OCI-LY7 (cell line): Measurements from ENCODE around the gene PDZD2. TPM values are rescaled to one million over a fixed set of nuclear protein-coding genes. Genes with fewer than 3 reads are reported as not detected.

Experiments
- BruUV-seq: library from RNA; stranded (reverse); fragments of 400-500 nt; replicated peaks from 2 replicates; lab custom pipeline; 2021; lab: Mats Ljungman, UMichigan
- CTCF ChIA-PET: fragments of 300-600 bp; sonication (Branson Sonifier 250); formaldehyde crosslinking; loops from one replicate; lab custom pipeline; 2022; ENCODE audit warnings: antibody characterized with exemption; ENCODE audit not compliant: unreplicated experiment; lab: Charles Lee
- POLR2A ChIA-PET: fragments of 300-600 bp; sonication (Branson Sonifier 250); formaldehyde crosslinking; loops from one replicate; lab custom pipeline; 2022; ENCODE audit warnings: antibody characterized with exemption; lab: Charles Lee
- DNase-seq: peaks from one replicate; pipeline ENCODE4 v3.0.0-alpha.2; 2015; ENCODE audit warnings: low spot score
- H2AFZ ChIP-seq: fragments of 200-600 bp; sonication (generic), shearing (Covaris generic); 2 replicates; pipeline ENCODE4 v1.6.1; 2014; ENCODE audit warnings: mild to moderate bottlenecking, antibody characterized with exemption, low read length, moderate library complexity
- H3K27ac ChIP-seq: fragments of 200-600 bp; sonication (generic); 2 replicates; pipeline ENCODE4 v1.5.1; 2014; ENCODE audit warnings: mixed run types, low read depth, mild to moderate bottlenecking, moderate library complexity, low read length, inconsistent platforms; ENCODE audit not compliant: poor library complexity, severe bottlenecking
- H3K36me3 ChIP-seq: fragments of 200-600 bp; sonication (generic); 2 replicates; pipeline ENCODE4 v1.6.1; 2014; ENCODE audit warnings: mild to moderate bottlenecking, antibody characterized with exemption, low read length, moderate library complexity, mixed read lengths; ENCODE audit not compliant: insufficient read depth
- H3K4me1 ChIP-seq: fragments of 200-600 bp; sonication (generic); 2 replicates; pipeline ENCODE4 v1.5.1; 2014; ENCODE audit warnings: mild to moderate bottlenecking, low read length; ENCODE audit not compliant: insufficient read depth, poor library complexity, severe bottlenecking
- H3K4me2 ChIP-seq: fragments of 200-600 bp; sonication (generic); 2 replicates; pipeline ENCODE4 v1.6.1; 2014; ENCODE audit warnings: mild to moderate bottlenecking, low read length
- H3K4me3 ChIP-seq: fragments of 200-600 bp; sonication (generic); 2 replicates; pipeline ENCODE4 v1.5.1; 2014; ENCODE audit warnings: mild to moderate bottlenecking, low read depth, low read length; ENCODE audit not compliant: poor library complexity, severe bottlenecking
- H3K79me2 ChIP-seq: fragments of 200-600 bp; sonication (generic); 2 replicates; pipeline ENCODE4 v1.6.1; 2016; ENCODE audit warnings: low read depth, mild to moderate bottlenecking, low read length, moderate library complexity, mixed read lengths; ENCODE audit not compliant: insufficient read depth
- H3K9me2 ChIP-seq: fragments of 200-600 bp; sonication (generic); 2 replicates; pipeline ENCODE4 v1.6.1; 2016; ENCODE audit warnings: mild to moderate bottlenecking, low read length, mixed read lengths; ENCODE audit not compliant: insufficient read depth
- H3K9me3 ChIP-seq: fragments of 200-600 bp; sonication (generic); 2 replicates; pipeline ENCODE4 v1.6.1; 2014; ENCODE audit warnings: mild to moderate bottlenecking, mixed run types, low read length, mixed read lengths
- H4K20me1 ChIP-seq: fragments of 200-600 bp; sonication (generic); 2 replicates; pipeline ENCODE4 v1.6.1; 2014; ENCODE audit warnings: mild to moderate bottlenecking, antibody characterized with exemption, low read length, moderate library complexity, mixed read lengths; ENCODE audit not compliant: insufficient read depth
- EZH2phosphoT487 ChIP-seq: fragments of 200-600 bp; sonication (generic); IDR thresholded peaks from 2 replicates; pipeline ENCODE4 v1.6.1; 2018; ENCODE audit warnings: low read depth, borderline replicate concordance, mild to moderate bottlenecking, mixed run types, antibody characterized with exemption, low read length, moderate library complexity, mixed read lengths
- intact Hi-C: fragments of 100-400 bp; cut with micrococcal nuclease; formaldehyde crosslinking; loops from one replicate; pipeline ENCODE4 v1.10.0; 2022; ENCODE audit not compliant: unreplicated experiment
- total RNA-seq, 2 experiments: library from RNA; depleted of rRNA in 1 of 2; stranded (reverse); fragments of >200 nt in 1 of 2; shearing (Covaris generic) in 1 of 2; gene quantifications; 2 replicates each; pipeline ENCODE4 v1.2.3, GENCODE V29; 2014 to 2022
- TF ChIP-seq, protein P1 (sequence below): fragments of 200-600 bp; sonication (generic); conservative IDR thresholded peaks from 2 replicates; pipeline ENCODE4 v1.5.1; 2014; ENCODE audit warnings: mild to moderate bottlenecking, antibody characterized with exemption, low read length, moderate library complexity, mixed read lengths

PDZD2 gene
- total RNA-seq, 2 experiments from 2014 or later = 8.6 to 10.6 TPM

DNA sequence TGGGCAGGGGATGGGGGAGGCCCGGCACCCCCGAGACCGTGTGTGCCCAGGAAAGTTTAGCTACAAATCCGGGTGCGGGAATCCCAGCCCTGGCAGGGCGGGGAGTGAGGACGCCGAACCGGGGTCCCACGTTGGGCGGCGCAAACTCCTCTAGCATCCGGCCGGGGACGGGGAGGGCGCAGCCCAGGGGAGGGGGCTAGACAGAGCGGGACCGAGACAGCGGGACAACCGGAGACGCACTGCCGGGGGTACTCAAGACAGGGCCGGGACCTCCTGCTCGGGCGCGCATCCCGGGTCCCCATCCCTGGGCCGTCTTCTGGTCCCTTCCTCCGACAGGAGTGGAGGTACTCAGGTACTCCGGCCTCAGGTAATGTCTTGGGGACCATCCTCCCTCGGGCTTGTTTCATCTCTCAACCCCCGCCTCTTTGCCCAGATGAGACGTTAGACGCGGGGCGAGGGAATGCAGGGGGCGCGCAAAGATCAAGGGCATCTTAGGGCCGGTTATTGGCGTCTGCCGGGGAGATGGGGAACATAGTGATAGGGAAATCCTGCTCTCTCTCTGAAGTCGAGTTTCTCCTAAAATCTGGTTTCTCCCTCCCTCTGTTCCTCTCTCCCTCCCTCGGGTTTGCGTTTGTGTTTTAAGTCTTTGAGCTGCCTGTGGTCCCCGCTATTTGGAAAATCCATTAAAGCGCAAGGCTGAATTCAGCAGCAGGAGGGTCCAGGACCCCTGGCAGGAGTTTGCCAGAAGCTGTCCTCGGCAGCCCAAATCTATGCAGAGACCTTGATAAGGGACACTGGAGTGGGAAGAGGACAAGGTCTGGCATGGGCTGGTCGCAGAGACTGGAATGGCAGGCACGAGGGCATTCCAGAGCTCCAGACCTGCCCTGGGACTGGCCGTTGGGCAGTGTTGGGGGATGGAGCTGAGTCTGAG, 815 bp downstream of the PDZD2 start:
- Histone ChIP-seq H3K9me2 (no peaks in the 10 kb centered on the region), H3K79me2 (no peaks in the 10 kb centered on the region), H3K9me3 (no peaks in the 10 kb centered on the region), H3K36me3 (no peaks in the 10 kb centered on the region), H3K4me3 (peak overlapping the region; percentile 38), H4K20me1 (no peaks in the 10 kb centered on the region), H2AFZ (no peak overlapping the region), H3K27ac (no peak overlapping the region), H3K4me1 (peaks cover 2% of the 10 kb centered on the region), H3K4me2 (peak overlapping the region; percentile 70)
- no peak for DNase-seq
- ChIA-PET POLR2A (interaction anchor here (0.6 kb wide), 1 partner anchor 1653 kb away, joined by 7 read pairs; no protein-coding TSS in a partner anchor), CTCF (no interaction called here)
- BruUV-seq = no TSS peak
- intact Hi-C loops = no loop called here
- no peak for TF ChIP-seq EZH2phosphoT487
- TF ChIP-seq, protein P1, sequence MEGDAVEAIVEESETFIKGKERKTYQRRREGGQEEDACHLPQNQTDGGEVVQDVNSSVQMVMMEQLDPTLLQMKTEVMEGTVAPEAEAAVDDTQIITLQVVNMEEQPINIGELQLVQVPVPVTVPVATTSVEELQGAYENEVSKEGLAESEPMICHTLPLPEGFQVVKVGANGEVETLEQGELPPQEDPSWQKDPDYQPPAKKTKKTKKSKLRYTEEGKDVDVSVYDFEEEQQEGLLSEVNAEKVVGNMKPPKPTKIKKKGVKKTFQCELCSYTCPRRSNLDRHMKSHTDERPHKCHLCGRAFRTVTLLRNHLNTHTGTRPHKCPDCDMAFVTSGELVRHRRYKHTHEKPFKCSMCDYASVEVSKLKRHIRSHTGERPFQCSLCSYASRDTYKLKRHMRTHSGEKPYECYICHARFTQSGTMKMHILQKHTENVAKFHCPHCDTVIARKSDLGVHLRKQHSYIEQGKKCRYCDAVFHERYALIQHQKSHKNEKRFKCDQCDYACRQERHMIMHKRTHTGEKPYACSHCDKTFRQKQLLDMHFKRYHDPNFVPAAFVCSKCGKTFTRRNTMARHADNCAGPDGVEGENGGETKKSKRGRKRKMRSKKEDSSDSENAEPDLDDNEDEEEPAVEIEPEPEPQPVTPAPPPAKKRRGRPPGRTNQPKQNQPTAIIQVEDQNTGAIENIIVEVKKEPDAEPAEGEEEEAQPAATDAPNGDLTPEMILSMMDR = no peak

DNA sequence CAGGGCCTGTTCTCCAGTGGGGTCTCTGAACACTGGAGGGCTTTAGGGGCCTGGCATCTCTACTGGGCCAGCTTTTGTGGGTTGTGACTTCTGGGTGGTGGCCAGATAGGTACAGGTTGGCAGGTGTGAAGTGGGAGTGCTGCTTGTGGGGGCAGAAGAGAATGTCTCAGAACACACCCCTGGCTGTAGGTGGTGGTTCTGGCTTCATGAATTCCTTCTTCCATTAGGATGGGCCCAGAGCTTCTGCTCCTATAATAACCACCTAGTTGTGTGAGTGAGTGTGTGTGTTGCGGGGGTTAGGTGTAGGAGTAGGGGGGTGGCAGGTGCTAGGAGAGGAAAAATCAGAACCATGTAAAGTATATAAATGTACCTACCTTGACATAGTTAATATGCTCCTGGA, 1.6 kb downstream of the PDZD2 start:
- Histone ChIP-seq H3K79me2 (no peaks in the 10 kb centered on the region), H3K9me2 (no peaks in the 10 kb centered on the region), H3K36me3 (no peaks in the 10 kb centered on the region), H3K4me1 (peaks cover 2% of the 10 kb centered on the region), H2AFZ (no peak overlapping the region), H3K27ac (no peak overlapping the region), H4K20me1 (no peaks in the 10 kb centered on the region), H3K4me2 (no peak overlapping the region), H3K9me3 (no peaks in the 10 kb centered on the region), H3K4me3 (no peak overlapping the region)
- ChIA-PET CTCF (no interaction called here), POLR2A (interaction anchor here (0.6 kb wide), 1 partner anchor 1652 kb away, joined by 7 read pairs; no protein-coding TSS in a partner anchor)
- no TSS peak for BruUV-seq
- TF ChIP-seq, protein P1 = no peak
- no peak for TF ChIP-seq EZH2phosphoT487
- intact Hi-C loops = no loop called here
- no peak for DNase-seq

DNA sequence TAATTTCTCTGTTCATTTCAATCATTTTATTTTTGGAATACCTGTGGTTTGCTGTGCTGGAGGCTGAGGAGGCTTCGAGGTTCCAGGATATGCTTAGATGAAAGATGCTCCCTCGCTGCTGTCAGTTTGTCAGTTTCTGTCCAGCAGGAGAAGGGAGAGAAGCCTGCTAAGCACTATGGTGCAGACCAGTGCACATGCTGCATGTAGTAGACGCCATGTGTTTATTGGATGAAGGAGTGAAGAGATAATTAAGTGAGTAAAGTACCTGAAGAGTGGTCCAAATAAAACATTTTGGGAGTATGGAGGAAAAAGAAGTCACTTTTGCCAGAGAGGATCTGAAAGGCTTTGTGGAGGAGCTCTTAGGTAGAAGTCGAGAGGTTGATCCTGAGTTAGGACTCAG, 2.1 kb downstream of the PDZD2 start:
- ChIA-PET POLR2A (interaction anchor here (0.7 kb wide), 1 partner anchor 19 kb away, joined by 3 read pairs; no protein-coding TSS in a partner anchor), CTCF (no interaction called here)
- TF ChIP-seq, protein P1 = no peak
- no peak for TF ChIP-seq EZH2phosphoT487
- Histone ChIP-seq H3K4me1 (peaks cover 2% of the 10 kb centered on the region), H2AFZ (no peak overlapping the region), H3K9me3 (no peaks in the 10 kb centered on the region), H3K4me3 (no peak overlapping the region), H3K27ac (no peak overlapping the region), H4K20me1 (no peaks in the 10 kb centered on the region), H3K79me2 (no peaks in the 10 kb centered on the region), H3K9me2 (no peaks in the 10 kb centered on the region), H3K4me2 (no peak overlapping the region), H3K36me3 (no peaks in the 10 kb centered on the region)
- intact Hi-C loops = no loop called here
- BruUV-seq = no TSS peak
- no peak for DNase-seq
